Endodermal cell (in vitro differentiated cells): Measurements from ENCODE around the gene USP43. TPM values are rescaled to one million over a fixed set of nuclear protein-coding genes. Genes with fewer than 3 reads are reported as not detected.

ENCODE experiments used
- DNase-seq: peaks from one replicate; pipeline ENCODE4 v3.0.0-alpha.2; 2017
- H3K27ac ChIP-seq: 2 replicates; pipeline ENCODE4 v1.5.1; 2013; ENCODE audit warnings: mild to moderate bottlenecking, low read depth, low read length, moderate library complexity
- H3K27me3 ChIP-seq: 2 replicates; pipeline ENCODE4 v1.6.1; 2013; ENCODE audit warnings: mild to moderate bottlenecking, low read length, moderate library complexity; ENCODE audit not compliant: insufficient read depth, control insufficient read depth, poor library complexity, severe bottlenecking
- H3K36me3 ChIP-seq: 2 replicates; pipeline ENCODE4 v1.7.0; 2013; ENCODE audit warnings: mild to moderate bottlenecking, low read length, moderate library complexity; ENCODE audit not compliant: control insufficient read depth, insufficient read depth
- H3K4me1 ChIP-seq: one replicate; pipeline ENCODE4 v1.7.0; 2013; ENCODE audit warnings: low read length; ENCODE audit not compliant: control insufficient read depth, insufficient read depth
- H3K4me3 ChIP-seq: 2 replicates; pipeline ENCODE4 v1.5.1; 2013; ENCODE audit warnings: mild to moderate bottlenecking, low read length, moderate library complexity
- H3K9ac ChIP-seq: 2 replicates; pipeline ENCODE4 v1.6.1; 2013; ENCODE audit warnings: mild to moderate bottlenecking, low read length, moderate library complexity; ENCODE audit not compliant: poor library complexity, severe bottlenecking; ENCODE audit errors: extremely low read depth
- H3K9me3 ChIP-seq: 2 replicates; pipeline ENCODE4 v1.6.1; 2013; ENCODE audit warnings: mild to moderate bottlenecking, low read length, moderate library complexity; ENCODE audit not compliant: control insufficient read depth
- H3K27ac Mint-ChIP-seq: 2 replicates; pipeline ENCODE4 v1.8.0; 2020; ENCODE audit warnings: mixed read lengths
- H3K27me3 Mint-ChIP-seq: 2 replicates; pipeline ENCODE4 v1.8.0; 2021; ENCODE audit warnings: mild to moderate bottlenecking, mixed read lengths; ENCODE audit not compliant: insufficient read depth
- H3K36me3 Mint-ChIP-seq: 2 replicates; pipeline ENCODE4 v1.8.0; 2020; ENCODE audit warnings: low read depth, mixed read lengths
- H3K4me1 Mint-ChIP-seq: 2 replicates; pipeline ENCODE4 v1.8.0; 2020; ENCODE audit warnings: mixed read lengths
- H3K4me3 Mint-ChIP-seq: 2 replicates; pipeline ENCODE4 v1.8.0; 2020; ENCODE audit warnings: mild to moderate bottlenecking, moderate library complexity, mixed read lengths
- H3K9me3 Mint-ChIP-seq: 2 replicates; pipeline ENCODE4 v1.8.0; 2020; ENCODE audit warnings: mild to moderate bottlenecking, mixed read lengths
- CTCF ChIP-seq: fragments of 200-600 bp; sonication (generic); conservative IDR thresholded peaks from 2 replicates; pipeline ENCODE4 v1.5.0; 2021; ENCODE audit warnings: antibody characterized with exemption, mild to moderate bottlenecking
- WGBS, 2 experiments: methylation state at CpG; one replicate each; pipeline versions ENCODE4 v1.1.5 to v1.1.7; 2013; ENCODE audit warnings: missing lambda C conversion rate in 2 of 2, mixed read lengths in 1 of 2; ENCODE audit not compliant: insufficient coverage in 1 of 2, insufficient read length in 1 of 2; 5-methylcytosine and 5-hydroxymethylcytosine counted together
- total RNA-seq, 2 donors: library from RNA; stranded (reverse); fragmentation: NEBNext Ultra II Directional in 1 of 2; extraction: Animal tissue kit (Norgen Biotek cat#: 25700) in 1 of 2; gene quantifications; 2 replicates in 1 of 2; 3 replicates in 1 of 2; pipeline ENCODE4 v1.2.1, GENCODE V29; 2021

The USP43 gene
- total RNA-seq, 2 donors from 2014 or later = 8.6 to 12.6 TPM

GRCh38 chr17:9647014-9647413 lies 1.7 kb downstream of the USP43 start:
- no peak overlapping the region for H3K27ac ChIP-seq
- 0 to 30% methylated on average over 1 to 4 of the region's 4 CpGs for WGBS, 2 experiments
- Mint-ChIP-seq H3K27me3 (no peaks in the 10 kb centered on the region), H3K27ac (peak overlapping the region; percentile 82), H3K4me3 (peak overlapping the region; percentile 75), H3K4me1 (peaks cover 25% of the 10 kb centered on the region), H3K9me3 (no peaks in the 10 kb centered on the region), H3K36me3 (no peaks in the 10 kb centered on the region)
- peak overlapping the region; percentile 56 for H3K9ac ChIP-seq
- peak overlapping the region; percentile 87 for H3K4me3 ChIP-seq
- peak; percentile 81 for DNase-seq
- no peaks in the 10 kb centered on the region for H3K36me3 ChIP-seq
- no peaks in the 10 kb centered on the region for H3K9me3 ChIP-seq
- TF ChIP-seq CTCF = no peak
- H3K4me1 ChIP-seq = peaks cover 3% of the 10 kb centered on the region
- peaks cover 8% of the 10 kb centered on the region for H3K27me3 ChIP-seq

- WGBS, 2 experiments = 51 to 56% methylated on average over 3 of the region's 3 CpGs
- Mint-ChIP-seq H3K4me1 (peaks cover 25% of the 10 kb centered on the region), H3K27ac (peak overlapping the region; percentile 92), H3K27me3 (no peaks in the 10 kb centered on the region), H3K4me3 (peak overlapping the region; percentile 75), H3K9me3 (no peaks in the 10 kb centered on the region), H3K36me3 (no peaks in the 10 kb centered on the region)
- no peaks in the 10 kb centered on the region for H3K9me3 ChIP-seq
- peak; percentile 90 for DNase-seq
- peak overlapping the region; percentile 36 for H3K27ac ChIP-seq
- no peaks in the 10 kb centered on the region for H3K36me3 ChIP-seq
- H3K27me3 ChIP-seq = peaks cover 8% of the 10 kb centered on the region
- H3K4me1 ChIP-seq = peaks cover 3% of the 10 kb centered on the region
- H3K9ac ChIP-seq = peak overlapping the region; percentile 8
- no peak overlapping the region for H3K4me3 ChIP-seq
- no peak for TF ChIP-seq CTCF
Observed at GRCh38 chr17:9648521-9649110, 3.3 kb downstream of the USP43 start.

- peaks cover 54% of the 10 kb centered on the region for H3K36me3 Mint-ChIP-seq
Observed at GRCh38 chr17:9658593-9659211, 13.4 kb downstream of the USP43 start.

More at GRCh38 chr17:9658593-9659211, 13.4 kb downstream of the USP43 start:
- WGBS, 2 experiments = 83 to 90% methylated on average over 3 to 4 of the region's 4 CpGs
- no peaks in the 10 kb centered on the region for H3K9me3 ChIP-seq
- no peaks in the 10 kb centered on the region for H3K27me3 ChIP-seq
- no peaks in the 10 kb centered on the region for H3K4me1 ChIP-seq
- peak; percentile 7 for DNase-seq
- Mint-ChIP-seq H3K9me3 (no peaks in the 10 kb centered on the region), H3K4me1 (no peaks in the 10 kb centered on the region), H3K27ac (no peak overlapping the region), H3K27me3 (no peaks in the 10 kb centered on the region), H3K4me3 (no peak overlapping the region)
- peaks cover 17% of the 10 kb centered on the region for H3K36me3 ChIP-seq
- H3K9ac ChIP-seq = no peak overlapping the region
- no peak overlapping the region for H3K4me3 ChIP-seq
- no peak overlapping the region for H3K27ac ChIP-seq
- TF ChIP-seq CTCF = no peak
